ENCODE measurements around the gene MORN1. TPM values are rescaled to one million over a fixed set of nuclear protein-coding genes. Genes with fewer than 3 reads are reported as not detected.

Gene MORN1
- total RNA-seq, 1 donor from 2014 or later, result 9.0 TPM

DNA sequence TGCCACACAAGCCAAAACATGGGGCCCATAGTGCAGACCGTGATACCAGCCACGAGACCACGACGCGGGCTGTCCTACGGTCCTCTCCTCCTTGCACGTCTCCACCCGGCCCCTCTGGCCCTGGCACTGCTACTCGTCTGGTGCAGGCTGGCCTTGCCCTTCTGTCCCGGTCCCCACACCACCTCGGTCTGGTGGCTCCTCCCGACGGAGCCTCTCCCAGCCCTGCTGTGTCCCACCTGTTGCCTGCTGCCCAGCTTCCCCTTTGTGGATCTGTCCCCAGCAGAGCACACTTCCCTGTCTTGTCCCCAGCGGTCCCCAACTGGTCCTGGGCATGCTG is 50.5 kb downstream of the MORN1 start:
- DNase-seq, result no peak
- no peaks in the 10 kb centered on the region for H3K9me3 ChIP-seq
- ATAC-seq, result no peak

GRCh38 chr1:2340086-2340917 is 51.1 kb downstream of the MORN1 start:
- Histone ChIP-seq H3K9me3 (no peaks in the 10 kb centered on the region), H3K27ac (no peak overlapping the region), H3K36me3 (no peaks in the 10 kb centered on the region), H3K4me3 (no peak overlapping the region), H3K4me1 (no peaks in the 10 kb centered on the region), H3K27me3 (no peaks in the 10 kb centered on the region)
- DNase-seq (no peak), ATAC-seq (no peak)
- intact Hi-C loops (cut with DNase I), result no loop called here
- TF ChIP-seq, protein P1, sequence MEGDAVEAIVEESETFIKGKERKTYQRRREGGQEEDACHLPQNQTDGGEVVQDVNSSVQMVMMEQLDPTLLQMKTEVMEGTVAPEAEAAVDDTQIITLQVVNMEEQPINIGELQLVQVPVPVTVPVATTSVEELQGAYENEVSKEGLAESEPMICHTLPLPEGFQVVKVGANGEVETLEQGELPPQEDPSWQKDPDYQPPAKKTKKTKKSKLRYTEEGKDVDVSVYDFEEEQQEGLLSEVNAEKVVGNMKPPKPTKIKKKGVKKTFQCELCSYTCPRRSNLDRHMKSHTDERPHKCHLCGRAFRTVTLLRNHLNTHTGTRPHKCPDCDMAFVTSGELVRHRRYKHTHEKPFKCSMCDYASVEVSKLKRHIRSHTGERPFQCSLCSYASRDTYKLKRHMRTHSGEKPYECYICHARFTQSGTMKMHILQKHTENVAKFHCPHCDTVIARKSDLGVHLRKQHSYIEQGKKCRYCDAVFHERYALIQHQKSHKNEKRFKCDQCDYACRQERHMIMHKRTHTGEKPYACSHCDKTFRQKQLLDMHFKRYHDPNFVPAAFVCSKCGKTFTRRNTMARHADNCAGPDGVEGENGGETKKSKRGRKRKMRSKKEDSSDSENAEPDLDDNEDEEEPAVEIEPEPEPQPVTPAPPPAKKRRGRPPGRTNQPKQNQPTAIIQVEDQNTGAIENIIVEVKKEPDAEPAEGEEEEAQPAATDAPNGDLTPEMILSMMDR (IDR thresholded peaks at IDR 0.05), result no peak

More for the DNA sequence above, 50.5 kb downstream of the MORN1 start:
- H3K4me3 ChIP-seq, result no peak overlapping the region
- TF ChIP-seq, protein P1 (IDR thresholded peaks at IDR 0.05), result no peak
- H3K27me3 ChIP-seq, result no peaks in the 10 kb centered on the region
- no peaks in the 10 kb centered on the region for H3K4me1 ChIP-seq
- H3K27ac ChIP-seq, result no peak overlapping the region
- intact Hi-C loops (cut with DNase I), result no loop called here
- no peaks in the 10 kb centered on the region for H3K36me3 ChIP-seq

- Histone ChIP-seq H3K4me3 (no peak overlapping the region), H3K9me3 (no peaks in the 10 kb centered on the region), H3K4me1 (no peaks in the 10 kb centered on the region), H3K27ac (no peak overlapping the region), H3K27me3 (no peaks in the 10 kb centered on the region), H3K36me3 (no peaks in the 10 kb centered on the region)
- ATAC-seq, result no peak
- no peak for DNase-seq
- intact Hi-C loops (cut with DNase I), result no loop called here
- TF ChIP-seq, protein P1 (IDR thresholded peaks at IDR 0.05), result no peak
Observed at GRCh38 chr1:2339206-2340085, 51.9 kb downstream of the MORN1 start.

DNA sequence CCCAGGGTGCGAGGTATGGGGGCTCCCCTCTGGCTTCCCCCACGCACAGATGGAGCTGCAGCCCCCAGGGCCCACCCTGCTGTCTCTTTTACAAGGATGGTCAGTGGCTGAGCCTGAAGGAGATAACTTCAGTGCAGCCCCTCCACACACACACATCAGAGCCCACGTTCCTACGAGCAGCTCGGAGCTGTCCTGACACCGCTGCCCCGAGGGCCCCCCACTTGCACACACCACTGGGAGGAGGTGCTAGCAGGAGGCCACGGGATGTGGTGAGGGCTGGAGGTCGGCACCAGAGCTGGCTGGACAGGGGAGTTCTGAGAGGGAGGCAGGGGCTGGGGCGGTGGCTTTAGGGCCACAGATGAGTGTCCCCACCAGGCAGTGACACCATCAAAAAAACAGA is 53.9 kb downstream of the MORN1 start:
- Histone ChIP-seq H3K27ac (no peak overlapping the region), H3K4me1 (no peaks in the 10 kb centered on the region), H3K36me3 (no peaks in the 10 kb centered on the region), H3K9me3 (no peaks in the 10 kb centered on the region), H3K4me3 (no peak overlapping the region), H3K27me3 (no peaks in the 10 kb centered on the region)
- no peak for ATAC-seq
- TF ChIP-seq, protein P1 (IDR thresholded peaks at IDR 0.05), result no peak
- DNase-seq, result no peak
- intact Hi-C loops (cut with DNase I), result no loop called here

GRCh38 chr1:2337081-2337480 is 54.3 kb downstream of the MORN1 start:
- Histone ChIP-seq H3K4me3 (no peak overlapping the region), H3K27me3 (no peaks in the 10 kb centered on the region), H3K36me3 (no peaks in the 10 kb centered on the region), H3K9me3 (no peaks in the 10 kb centered on the region), H3K27ac (no peak overlapping the region), H3K4me1 (no peaks in the 10 kb centered on the region)
- intact Hi-C loops (cut with DNase I), result no loop called here
- DNase-seq (no peak), ATAC-seq (no peak)
- TF ChIP-seq, protein P1 (IDR thresholded peaks at IDR 0.05), result no peak

All from upper lobe of right lung (tissue), 1 donor.